ENCODE results near the gene MGMT.

Gene MGMT

DNA sequence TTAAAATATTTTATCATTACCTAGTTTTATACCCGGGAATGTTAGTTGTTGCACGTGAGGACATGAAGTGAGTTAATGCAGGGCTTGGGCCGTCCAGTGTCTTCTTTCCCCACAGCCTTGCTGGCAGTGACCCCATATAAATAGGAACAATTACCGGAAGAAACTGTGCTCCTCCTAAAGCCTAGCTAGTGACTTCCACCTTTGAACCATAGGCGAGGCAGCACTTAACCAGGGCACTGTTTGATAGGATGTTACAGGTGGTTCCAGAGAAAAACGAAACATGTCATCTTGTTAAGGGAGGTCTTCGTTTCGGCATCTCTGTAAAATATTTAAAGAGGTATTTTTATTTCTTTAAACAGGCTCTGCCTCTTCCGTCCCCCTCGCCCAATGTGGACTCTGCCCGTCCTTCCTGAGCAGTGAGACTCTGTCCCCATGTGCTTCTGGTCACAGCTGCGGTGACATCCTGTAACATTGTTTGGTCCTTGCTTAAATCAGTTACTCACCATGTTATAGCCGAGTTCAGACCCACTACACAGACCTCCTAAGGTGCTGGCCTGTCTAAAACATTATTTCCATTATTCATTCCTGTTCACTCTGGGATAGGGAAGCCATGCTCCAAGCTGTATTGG is 145.6 kb downstream of the MGMT start:
- no peaks in the 10 kb centered on the region for H3K36me3 ChIP-seq (ENCODE audit: insufficient read depth, insufficient read length, low read length)
- DNase-seq (ENCODE audit: low read depth, low spot score) = no peak
- H3K27me3 ChIP-seq (ENCODE audit: insufficient read depth, insufficient read length) = no peaks in the 10 kb centered on the region
- H3K4me1 ChIP-seq (ENCODE audit: insufficient read depth, insufficient read length) = no peaks in the 10 kb centered on the region
- TF ChIP-seq SUZ12 (IDR thresholded peaks at IDR 0.05; ENCODE audit: extremely low read depth, insufficient read depth, insufficient read length) = no peak
- no peak for TF ChIP-seq ZNF274 (IDR thresholded peaks at IDR 0.05; ENCODE audit: low read depth, low read length)
- TF ChIP-seq YY1 (IDR thresholded peaks at IDR 0.05; ENCODE audit: insufficient read depth, insufficient read length) = no peak
- H3K9ac ChIP-seq (ENCODE audit: insufficient read length, low read depth) = no peak overlapping the region
- no peaks in the 10 kb centered on the region for H3K9me3 ChIP-seq (ENCODE audit: insufficient read depth, low read length)
- H3K4me3 ChIP-seq (ENCODE audit: insufficient read length, low read depth) = no peak overlapping the region

DNA sequence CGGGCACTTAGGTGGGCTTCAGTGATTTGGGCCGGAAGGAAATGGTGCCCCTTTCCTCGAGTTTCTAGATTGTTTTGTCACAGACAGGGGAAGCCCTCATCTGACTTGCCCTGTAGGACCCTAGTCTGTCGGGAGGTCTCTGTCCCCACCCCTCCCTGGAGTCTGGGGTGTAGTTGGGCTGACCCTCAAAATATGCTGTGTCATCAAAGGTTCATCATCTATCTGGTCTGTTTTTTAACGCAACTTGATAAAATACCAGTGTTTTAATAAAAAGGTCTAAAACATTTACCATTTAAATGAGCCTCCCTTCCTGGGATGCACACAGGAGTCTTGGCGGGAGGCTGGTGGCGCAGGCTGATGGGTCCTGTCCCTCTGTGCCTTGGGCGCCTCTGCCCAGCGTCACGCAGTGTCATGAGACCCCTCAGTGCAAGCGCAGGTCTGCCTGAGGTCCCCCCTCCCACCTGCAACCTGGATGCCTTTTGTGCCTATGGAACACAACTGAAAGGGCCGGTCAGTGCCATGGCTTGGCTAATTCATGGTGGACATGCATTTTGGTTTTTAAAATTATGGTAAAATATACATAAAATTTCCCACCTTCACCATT is 146.4 kb downstream of the MGMT start:
- no peak for DNase-seq (ENCODE audit: low read depth, low spot score)
- H3K27me3 ChIP-seq (ENCODE audit: insufficient read depth, insufficient read length) = no peaks in the 10 kb centered on the region
- no peak for TF ChIP-seq SUZ12 (IDR thresholded peaks at IDR 0.05; ENCODE audit: extremely low read depth, insufficient read depth, insufficient read length)
- no peak for TF ChIP-seq ZNF274 (IDR thresholded peaks at IDR 0.05; ENCODE audit: low read depth, low read length)
- TF ChIP-seq YY1 (IDR thresholded peaks at IDR 0.05; ENCODE audit: insufficient read depth, insufficient read length) = no peak
- no peak overlapping the region for H3K9ac ChIP-seq (ENCODE audit: insufficient read length, low read depth)
- H3K4me3 ChIP-seq (ENCODE audit: insufficient read length, low read depth) = no peak overlapping the region
- H3K4me1 ChIP-seq (ENCODE audit: insufficient read depth, insufficient read length) = no peaks in the 10 kb centered on the region
- H3K9me3 ChIP-seq (ENCODE audit: insufficient read depth, low read length) = no peaks in the 10 kb centered on the region
- no peaks in the 10 kb centered on the region for H3K36me3 ChIP-seq (ENCODE audit: insufficient read depth, insufficient read length, low read length)

DNA sequence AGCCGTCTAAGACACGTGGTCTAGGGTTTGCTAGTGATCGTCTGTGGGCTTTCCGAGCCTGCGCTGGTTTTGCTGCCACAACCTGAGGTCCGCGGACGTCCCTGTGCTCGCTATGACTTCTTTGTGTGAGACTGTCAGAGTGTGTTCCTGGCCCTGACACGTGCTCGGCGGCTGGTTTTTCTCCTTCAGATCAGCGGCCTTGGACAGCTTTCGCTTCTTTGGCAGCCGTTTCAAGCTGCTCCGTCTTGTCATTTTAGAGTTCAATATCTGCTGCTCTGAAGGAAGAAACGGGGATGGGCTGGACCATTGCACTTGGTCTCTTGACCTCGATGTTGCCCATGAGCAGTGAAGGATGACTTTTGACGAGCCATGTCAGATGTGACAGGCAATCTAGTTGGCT is 147.3 kb downstream of the MGMT start:
- Histone ChIP-seq H3K27me3 (ENCODE audit: insufficient read depth, insufficient read length) (no peaks in the 10 kb centered on the region), H3K36me3 (ENCODE audit: insufficient read depth, insufficient read length, low read length) (no peaks in the 10 kb centered on the region), H3K4me3 (ENCODE audit: insufficient read length, low read depth) (no peak overlapping the region), H3K4me1 (ENCODE audit: insufficient read depth, insufficient read length) (no peaks in the 10 kb centered on the region), H3K9ac (ENCODE audit: insufficient read length, low read depth) (no peak overlapping the region), H3K9me3 (ENCODE audit: insufficient read depth, low read length) (no peaks in the 10 kb centered on the region)
- TF ChIP-seq ZNF274 (IDR thresholded peaks at IDR 0.05; ENCODE audit: low read depth, low read length) (no peak), SUZ12 (IDR thresholded peaks at IDR 0.05; ENCODE audit: extremely low read depth, insufficient read depth, insufficient read length) (no peak)
- no peak for DNase-seq (ENCODE audit: low read depth, low spot score)

DNA sequence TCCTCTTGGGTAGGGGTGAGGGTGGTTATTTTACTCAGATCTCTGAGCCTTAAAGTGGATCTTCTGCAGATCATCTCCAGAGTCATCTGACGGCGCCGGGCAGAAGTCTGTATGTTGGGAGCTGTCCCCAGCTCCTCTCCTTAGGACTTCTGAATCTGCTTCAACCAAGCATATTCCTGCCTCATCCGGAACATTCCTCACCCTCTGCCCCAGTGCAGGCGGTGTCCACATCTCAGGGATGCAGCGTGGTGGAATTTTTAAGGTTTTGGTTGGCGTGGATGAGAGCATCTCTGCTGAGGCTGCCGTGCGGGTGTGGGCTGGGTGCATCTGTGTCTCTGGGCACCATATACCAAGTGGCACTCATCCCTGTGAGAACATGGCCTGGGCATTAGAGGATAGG is 148.3 kb downstream of the MGMT start:
- Histone ChIP-seq H3K4me1 (ENCODE audit: insufficient read depth, insufficient read length) (no peaks in the 10 kb centered on the region), H3K9me3 (ENCODE audit: insufficient read depth, low read length) (no peaks in the 10 kb centered on the region), H3K9ac (ENCODE audit: insufficient read length, low read depth) (no peak overlapping the region), H3K4me3 (ENCODE audit: insufficient read length, low read depth) (no peak overlapping the region), H3K36me3 (ENCODE audit: insufficient read depth, insufficient read length, low read length) (no peaks in the 10 kb centered on the region), H3K27me3 (ENCODE audit: insufficient read depth, insufficient read length) (no peaks in the 10 kb centered on the region)
- TF ChIP-seq ZNF274 (IDR thresholded peaks at IDR 0.05; ENCODE audit: low read depth, low read length) (no peak), YY1 (IDR thresholded peaks at IDR 0.05; ENCODE audit: insufficient read depth, insufficient read length) (no peak), SUZ12 (IDR thresholded peaks at IDR 0.05; ENCODE audit: extremely low read depth, insufficient read depth, insufficient read length) (no peak)
- DNase-seq (ENCODE audit: low read depth, low spot score) = no peak

DNA sequence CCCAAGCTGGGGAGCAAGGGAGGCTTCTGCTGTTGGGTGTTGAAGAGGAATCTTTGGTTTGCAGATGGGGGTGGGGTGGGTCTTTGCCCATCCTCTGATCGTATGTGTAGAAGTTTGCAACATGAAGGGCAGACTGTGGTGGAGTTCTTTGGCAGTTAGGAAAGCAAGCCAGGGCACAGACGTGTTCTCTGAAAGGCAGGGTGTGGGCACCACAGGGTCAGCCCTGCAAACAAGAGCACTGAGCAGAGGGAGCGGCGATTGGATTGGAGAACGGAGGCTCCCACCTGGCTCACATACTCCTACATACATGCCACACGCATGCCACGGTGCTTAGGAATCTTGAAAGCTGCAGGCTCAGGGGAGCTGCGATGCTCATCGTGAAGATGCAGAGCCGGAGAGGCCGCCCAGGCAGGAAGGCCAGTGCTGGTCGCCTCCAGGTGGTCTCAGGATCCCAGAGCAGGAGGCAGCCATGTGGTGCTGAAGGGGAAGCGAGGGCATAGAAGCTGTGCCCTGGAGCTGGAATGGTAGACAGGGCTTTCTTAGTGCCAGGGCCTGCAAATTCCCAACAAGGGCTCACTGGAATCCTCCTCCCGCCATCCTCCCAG is 149.0 kb downstream of the MGMT start:
- H3K9ac ChIP-seq (ENCODE audit: insufficient read length, low read depth) = no peak overlapping the region
- DNase-seq (ENCODE audit: low read depth, low spot score) = no peak
- TF ChIP-seq SUZ12 (IDR thresholded peaks at IDR 0.05; ENCODE audit: extremely low read depth, insufficient read depth, insufficient read length) (no peak), YY1 (IDR thresholded peaks at IDR 0.05; ENCODE audit: insufficient read depth, insufficient read length) (no peak), ZNF274 (IDR thresholded peaks at IDR 0.05; ENCODE audit: low read depth, low read length) (no peak)
- H3K4me1 ChIP-seq (ENCODE audit: insufficient read depth, insufficient read length) = no peaks in the 10 kb centered on the region
- no peaks in the 10 kb centered on the region for H3K9me3 ChIP-seq (ENCODE audit: insufficient read depth, low read length)
- no peaks in the 10 kb centered on the region for H3K27me3 ChIP-seq (ENCODE audit: insufficient read depth, insufficient read length)
- H3K4me3 ChIP-seq (ENCODE audit: insufficient read length, low read depth) = no peak overlapping the region
- H3K36me3 ChIP-seq (ENCODE audit: insufficient read depth, insufficient read length, low read length) = no peaks in the 10 kb centered on the region

DNA sequence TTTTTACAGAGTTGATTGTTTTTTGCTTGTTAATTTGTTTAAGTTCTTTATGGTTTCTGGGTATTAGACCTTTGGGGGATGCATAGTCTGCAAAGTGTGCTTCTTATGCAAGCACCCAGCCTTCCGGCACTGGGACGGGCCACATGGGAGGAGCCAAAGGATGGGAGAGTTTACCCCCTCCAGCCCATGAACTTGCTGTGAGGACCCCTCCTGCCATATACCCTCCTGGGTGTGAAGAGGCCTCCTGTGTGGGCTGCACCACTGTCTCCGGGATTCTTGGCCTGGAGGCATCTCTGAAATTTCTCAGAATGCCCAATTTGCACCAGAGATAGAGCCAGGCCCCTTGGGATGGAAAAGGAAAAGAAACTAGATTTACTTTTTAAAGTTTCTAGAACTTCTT is 150.7 kb downstream of the MGMT start:
- TF ChIP-seq ZNF274 (IDR thresholded peaks at IDR 0.05; ENCODE audit: low read depth, low read length) (no peak), YY1 (IDR thresholded peaks at IDR 0.05; ENCODE audit: insufficient read depth, insufficient read length) (no peak), SUZ12 (IDR thresholded peaks at IDR 0.05; ENCODE audit: extremely low read depth, insufficient read depth, insufficient read length) (no peak)

DNA sequence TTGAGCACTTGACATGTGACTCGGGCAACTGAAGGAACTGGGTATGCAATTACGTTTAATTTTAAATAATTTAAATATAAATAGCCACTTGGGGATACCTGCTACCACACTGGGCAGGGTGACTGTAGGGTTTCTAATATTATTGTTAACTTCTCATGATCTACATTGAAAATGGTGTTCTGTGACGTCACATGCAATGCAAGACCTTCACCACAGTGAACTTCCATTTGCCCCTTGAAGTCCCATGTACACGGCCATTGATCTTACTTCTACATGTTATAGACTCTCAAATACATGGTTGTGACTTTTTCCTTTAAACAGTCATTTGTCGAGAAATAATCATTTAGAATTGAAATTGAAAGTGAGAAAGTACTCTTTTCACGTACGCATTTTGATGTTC is 154.0 kb downstream of the MGMT start:
- no peaks in the 10 kb centered on the region for H3K27me3 ChIP-seq (ENCODE audit: insufficient read depth, insufficient read length)
- H3K9ac ChIP-seq (ENCODE audit: insufficient read length, low read depth) = no peak overlapping the region
- H3K36me3 ChIP-seq (ENCODE audit: insufficient read depth, insufficient read length, low read length) = no peaks in the 10 kb centered on the region
- no peaks in the 10 kb centered on the region for H3K9me3 ChIP-seq (ENCODE audit: insufficient read depth, low read length)
- no peak for DNase-seq (ENCODE audit: low read depth, low spot score)
- H3K4me3 ChIP-seq (ENCODE audit: insufficient read length, low read depth) = no peak overlapping the region
- TF ChIP-seq ZNF274 (IDR thresholded peaks at IDR 0.05; ENCODE audit: low read depth, low read length) (no peak), SUZ12 (IDR thresholded peaks at IDR 0.05; ENCODE audit: extremely low read depth, insufficient read depth, insufficient read length) (no peak), YY1 (IDR thresholded peaks at IDR 0.05; ENCODE audit: insufficient read depth, insufficient read length) (no peak)
- no peaks in the 10 kb centered on the region for H3K4me1 ChIP-seq (ENCODE audit: insufficient read depth, insufficient read length)

More for the DNA sequence above, 150.7 kb downstream of the MGMT start:
- no peak for DNase-seq (ENCODE audit: low read depth, low spot score)
- no peak overlapping the region for H3K4me3 ChIP-seq (ENCODE audit: insufficient read length, low read depth)
- H3K9me3 ChIP-seq (ENCODE audit: insufficient read depth, low read length) = no peaks in the 10 kb centered on the region
- H3K36me3 ChIP-seq (ENCODE audit: insufficient read depth, insufficient read length, low read length) = no peaks in the 10 kb centered on the region
- H3K27me3 ChIP-seq (ENCODE audit: insufficient read depth, insufficient read length) = no peaks in the 10 kb centered on the region
- no peaks in the 10 kb centered on the region for H3K4me1 ChIP-seq (ENCODE audit: insufficient read depth, insufficient read length)
- H3K9ac ChIP-seq (ENCODE audit: insufficient read length, low read depth) = no peak overlapping the region
